ENCODE data around the gene CRYBB3. TPM values are rescaled to one million over a fixed set of nuclear protein-coding genes. Genes with fewer than 3 reads are reported as not detected.
A peak's percentile ranks its signal among the peaks of the same experiment; 100 is the strongest.

CRYBB3 gene
- total RNA-seq, 4 donors from 2014 or later = 2.3 TPM; not detected in 3

DNA sequence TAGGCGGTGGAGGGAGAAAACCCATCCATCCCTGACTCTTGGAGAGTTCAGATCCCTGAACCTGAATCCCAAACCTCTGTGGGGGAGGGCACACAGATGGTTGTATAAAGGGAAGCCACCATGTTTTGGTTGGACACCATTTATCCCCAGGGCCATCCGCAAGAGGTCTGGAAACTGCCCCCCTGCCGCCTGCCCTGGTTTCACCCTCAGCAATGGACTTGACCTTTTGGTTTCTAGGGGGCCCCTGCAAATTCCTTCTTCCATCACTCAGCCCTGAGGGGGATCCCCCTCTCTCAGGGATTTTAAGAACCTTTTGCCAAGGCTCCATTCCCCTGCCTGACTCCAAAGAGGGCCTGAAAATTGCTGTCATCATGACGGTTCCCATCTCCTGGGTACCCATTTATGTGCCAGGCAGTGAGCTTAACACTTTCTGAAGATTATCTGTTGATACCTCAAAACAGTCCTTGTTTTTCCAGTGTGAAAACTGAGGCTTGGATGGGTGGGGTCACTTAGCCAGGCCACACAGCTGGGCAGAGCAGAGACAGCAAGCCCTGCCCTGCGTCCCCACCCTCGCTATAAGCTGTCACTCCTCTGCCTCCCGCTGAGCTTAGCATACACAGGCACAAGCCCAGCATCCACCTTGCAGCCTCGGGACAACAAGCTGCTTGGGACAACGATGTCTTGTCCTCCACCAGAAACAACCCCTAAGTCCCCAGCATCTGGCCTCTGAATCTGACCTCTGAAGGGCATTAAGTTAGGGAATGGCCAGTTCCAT is 33.2 kb upstream of the CRYBB3 start:
- Histone ChIP-seq H3K36me3 (peaks cover 0 to 11% (median 0%) of the 10 kb centered on the region in 3 donors), H3K4me3 (no peak overlapping the region), H3K27ac (no peak overlapping the region), H3K27me3 (no peaks in the 10 kb centered on the region), H3K4me1 (no peaks in the 10 kb centered on the region), H3K9me3 (no peaks in the 10 kb centered on the region)
- no peak for DNase-seq
- TF ChIP-seq, protein P1, sequence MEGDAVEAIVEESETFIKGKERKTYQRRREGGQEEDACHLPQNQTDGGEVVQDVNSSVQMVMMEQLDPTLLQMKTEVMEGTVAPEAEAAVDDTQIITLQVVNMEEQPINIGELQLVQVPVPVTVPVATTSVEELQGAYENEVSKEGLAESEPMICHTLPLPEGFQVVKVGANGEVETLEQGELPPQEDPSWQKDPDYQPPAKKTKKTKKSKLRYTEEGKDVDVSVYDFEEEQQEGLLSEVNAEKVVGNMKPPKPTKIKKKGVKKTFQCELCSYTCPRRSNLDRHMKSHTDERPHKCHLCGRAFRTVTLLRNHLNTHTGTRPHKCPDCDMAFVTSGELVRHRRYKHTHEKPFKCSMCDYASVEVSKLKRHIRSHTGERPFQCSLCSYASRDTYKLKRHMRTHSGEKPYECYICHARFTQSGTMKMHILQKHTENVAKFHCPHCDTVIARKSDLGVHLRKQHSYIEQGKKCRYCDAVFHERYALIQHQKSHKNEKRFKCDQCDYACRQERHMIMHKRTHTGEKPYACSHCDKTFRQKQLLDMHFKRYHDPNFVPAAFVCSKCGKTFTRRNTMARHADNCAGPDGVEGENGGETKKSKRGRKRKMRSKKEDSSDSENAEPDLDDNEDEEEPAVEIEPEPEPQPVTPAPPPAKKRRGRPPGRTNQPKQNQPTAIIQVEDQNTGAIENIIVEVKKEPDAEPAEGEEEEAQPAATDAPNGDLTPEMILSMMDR (IDR thresholded peaks at IDR 0.05) = no peak
- TF ChIP-seq POLR2A (IDR thresholded peaks at IDR 0.05) = no peak

DNA sequence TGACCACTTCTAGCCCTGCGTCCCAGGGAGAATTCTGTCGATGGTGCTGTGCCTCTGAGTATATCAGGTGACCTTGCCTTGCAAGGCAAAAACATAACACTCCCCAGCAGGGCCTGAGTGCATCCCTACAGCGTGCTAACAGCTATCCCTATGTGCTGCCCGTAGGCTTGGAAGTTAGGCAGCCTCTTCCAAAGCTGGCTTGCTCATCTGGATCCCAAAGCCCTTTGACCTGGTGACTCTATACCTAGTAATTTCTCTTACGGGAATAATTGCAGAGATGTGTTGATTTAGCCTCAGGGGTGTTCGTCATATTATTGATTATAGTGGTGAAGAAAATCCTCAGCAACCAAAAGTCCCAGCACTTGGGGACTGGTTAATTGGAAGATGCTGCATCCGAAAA is 32.6 kb upstream of the CRYBB3 start:
- TF ChIP-seq POLR2A (IDR thresholded peaks at IDR 0.05) = no peak
- TF ChIP-seq, protein P1 (IDR thresholded peaks at IDR 0.05) = no peak

DNA sequence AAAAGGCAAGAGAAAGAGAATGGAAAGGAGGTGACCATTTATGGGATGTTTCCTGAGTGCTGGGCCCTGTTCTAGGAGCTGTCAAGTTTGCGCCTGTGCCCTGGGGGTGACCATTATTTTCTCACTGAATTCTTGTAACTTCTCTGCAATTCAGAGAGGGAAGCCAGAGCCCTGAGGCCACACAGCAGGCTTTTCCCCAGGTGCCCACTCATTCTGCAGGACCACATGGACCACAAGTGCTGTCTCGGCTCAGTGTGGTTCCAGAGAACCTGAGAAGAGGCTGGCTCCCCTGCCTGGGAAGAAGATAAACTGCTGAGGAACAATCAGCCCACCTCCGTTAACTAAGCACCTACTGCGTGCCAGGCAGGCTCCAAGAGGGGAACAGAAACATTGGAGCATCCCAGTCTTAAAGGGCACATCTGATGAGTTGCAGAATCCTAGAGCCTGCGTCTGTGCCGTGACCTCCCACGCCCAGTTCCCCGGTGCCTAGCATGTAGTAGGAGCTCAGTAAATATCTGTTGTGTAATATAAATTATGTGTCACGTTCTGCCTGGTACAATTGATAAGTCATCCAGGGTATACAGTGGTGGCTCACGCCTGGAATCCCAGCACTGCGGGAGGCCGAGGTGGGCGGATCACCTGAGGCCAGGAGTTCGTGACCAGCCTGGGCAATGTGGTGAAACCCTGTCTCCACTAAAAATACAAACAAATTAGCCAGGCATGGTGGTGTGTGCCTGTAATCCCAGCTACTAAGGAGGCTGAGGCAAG is 31.6 kb upstream of the CRYBB3 start:
- TF ChIP-seq POLR2A (IDR thresholded peaks at IDR 0.05) = no peak
- TF ChIP-seq, protein P1 (IDR thresholded peaks at IDR 0.05) = no peak
- H3K27me3 ChIP-seq = no peaks in the 10 kb centered on the region
- DNase-seq = no peak

More for the DNA sequence above, 32.6 kb upstream of the CRYBB3 start:
- H3K27ac ChIP-seq = no peak overlapping the region
- DNase-seq = no peak
- H3K4me1 ChIP-seq = no peaks in the 10 kb centered on the region
- H3K36me3 ChIP-seq = peaks cover 0 to 14% (median 0%) of the 10 kb centered on the region in 3 donors
- H3K4me3 ChIP-seq = no peak overlapping the region
- no peaks in the 10 kb centered on the region for H3K27me3 ChIP-seq
- no peaks in the 10 kb centered on the region for H3K9me3 ChIP-seq

DNA sequence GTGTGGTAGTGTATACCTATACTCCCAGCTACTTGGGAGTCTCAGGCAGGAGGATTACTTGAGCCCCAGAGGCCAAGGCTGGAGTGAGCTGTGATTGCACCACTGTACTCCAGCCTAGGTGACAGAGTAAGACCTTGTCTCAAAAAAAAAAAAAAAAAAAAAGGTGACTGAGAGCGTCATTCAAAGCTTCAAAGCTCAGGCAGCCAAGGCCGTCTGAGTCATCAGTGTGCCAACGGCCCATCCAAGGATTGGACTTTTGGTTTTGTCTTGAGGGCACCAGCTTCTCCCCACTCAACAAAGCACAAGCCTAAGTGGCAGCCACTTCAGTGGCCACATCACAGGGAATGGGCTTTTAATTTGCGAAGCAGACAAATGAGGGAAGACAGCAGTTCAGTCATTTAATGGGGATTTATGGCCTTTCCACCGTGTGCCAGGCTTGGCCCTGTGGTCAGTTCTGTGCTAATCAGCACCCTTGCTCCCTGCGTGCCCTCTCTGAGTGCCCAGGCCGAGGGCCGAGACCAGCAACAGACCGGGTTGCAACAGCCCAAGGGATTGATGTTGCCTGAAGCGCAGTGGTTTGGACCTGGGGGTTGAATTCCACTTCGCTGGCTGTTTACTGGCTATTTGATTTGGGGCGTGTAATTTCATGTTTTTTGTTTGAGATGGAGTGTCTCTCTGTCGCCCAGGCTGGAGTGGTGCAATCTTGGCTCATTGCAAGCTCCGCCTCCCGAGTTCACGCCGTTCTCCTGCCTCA is 30.2 kb upstream of the CRYBB3 start:
- Histone ChIP-seq H3K27me3 (no peaks in the 10 kb centered on the region), H3K36me3 (peaks cover 0 to 31% (median 0%) of the 10 kb centered on the region in 3 donors), H3K9me3 (no peaks in the 10 kb centered on the region), H3K4me1 (no peaks in the 10 kb centered on the region), H3K4me3 (no peak overlapping the region), H3K27ac (peak overlapping the region in 1 of 4 donors; percentile 68)
- DNase-seq = peak in 1 of 3 donors; percentile 65
- TF ChIP-seq, protein P1 (IDR thresholded peaks at IDR 0.05) = no peak
- TF ChIP-seq POLR2A (IDR thresholded peaks at IDR 0.05) = no peak

More for the DNA sequence above, 31.6 kb upstream of the CRYBB3 start:
- H3K4me3 ChIP-seq = no peak overlapping the region
- H3K27ac ChIP-seq = no peak overlapping the region
- H3K36me3 ChIP-seq = peaks cover 0 to 17% (median 0%) of the 10 kb centered on the region in 3 donors
- H3K4me1 ChIP-seq = no peaks in the 10 kb centered on the region
- H3K9me3 ChIP-seq = no peaks in the 10 kb centered on the region

- H3K9me3 ChIP-seq = no peaks in the 10 kb centered on the region
- peaks cover 0 to 41% (median 0%) of the 10 kb centered on the region in 3 donors for H3K36me3 ChIP-seq
- no peak for DNase-seq
- no peak overlapping the region for H3K27ac ChIP-seq
- H3K27me3 ChIP-seq = no peaks in the 10 kb centered on the region
- no peak for TF ChIP-seq POLR2A (IDR thresholded peaks at IDR 0.05)
- TF ChIP-seq, protein P1 (IDR thresholded peaks at IDR 0.05) = no peak
- H3K4me1 ChIP-seq = no peaks in the 10 kb centered on the region
- H3K4me3 ChIP-seq = no peak overlapping the region
Measured at GRCh38 chr22:25170426-25170980, 29.2 kb upstream of the CRYBB3 start.
